Heart left ventricle (tissue), 16 donors: ENCODE measurements around the gene DIP2C. TPM values are rescaled to one million over a fixed set of nuclear protein-coding genes. Genes with fewer than 3 reads are reported as not detected.
"Not testable (repeated sequence)": the region's sequence is repeated elsewhere in the genome, so short reads cannot be mapped to it uniquely, and the experiment has no call there.

Experiments used
- ATAC-seq, 4 donors: fragments of 200-7000 bp; cut with Tn5 transposase; one replicate each; pipeline ENCODE4 v1.9.1; 2020 to 2022; ENCODE audit warnings: moderate library complexity in 4 of 4, mild to moderate bottlenecking in 3 of 4, moderate number of reproducible peaks in 1 of 4
- DNase-seq, 5 donors: peaks; one replicate each; pipeline ENCODE4 v3.0.0-alpha.2; 2020
- H3K27ac ChIP-seq, 12 donors: fragments of 200-600 bp; sonication (generic) in 4 of 12; one replicate each; pipeline versions ENCODE4 v1.5.0 to v1.8.0; 2016 to 2022; ENCODE audit warnings: mild to moderate bottlenecking in 2 of 12
- H3K27me3 ChIP-seq, 9 donors: fragments of 200-600 bp; sonication (generic) in 2 of 9; one replicate each; pipeline versions ENCODE4 v1.5.1 to v1.8.0; 2016 to 2022; ENCODE audit warnings: mild to moderate bottlenecking in 3 of 9
- H3K36me3 ChIP-seq, 9 donors: fragments of 200-600 bp; sonication (generic) in 2 of 9; one replicate each; pipeline versions ENCODE4 v1.5.0 to v1.8.0; 2018 to 2022; ENCODE audit warnings: mild to moderate bottlenecking in 2 of 9
- H3K4me1 ChIP-seq, 12 donors: fragments of 200-600 bp; sonication (generic) in 4 of 12; one replicate each; pipeline versions ENCODE4 v1.5.0 to v1.8.0; 2016 to 2022; ENCODE audit warnings: mild to moderate bottlenecking in 3 of 12
- H3K4me3 ChIP-seq, 12 donors: fragments of 200-600 bp; sonication (generic) in 4 of 12; one replicate each; pipeline versions ENCODE4 v1.5.0 to v1.8.0; 2017 to 2022; ENCODE audit warnings: mild to moderate bottlenecking in 9 of 12, moderate library complexity in 4 of 12
- H3K9me3 ChIP-seq, 12 donors: fragments of 200-600 bp; sonication (generic) in 4 of 12; one replicate each; pipeline versions ENCODE4 v1.5.0 to v1.8.0; 2016 to 2022; ENCODE audit warnings: mild to moderate bottlenecking in 1 of 12
- POLR2A ChIP-seq, 2 donors: fragments of 450-650 bp; IDR thresholded peaks; one replicate each; pipeline ENCODE4 v1.6.1; 2017; ENCODE audit warnings: antibody characterized with exemption in 2 of 2, mild to moderate bottlenecking in 2 of 2, moderate library complexity in 2 of 2
- WGBS, 4 donors: extraction: QIAGEN DNeasy Blood & Tissue Kit in 2 of 4; methylation state at CpG; one replicate each; pipeline versions ENCODE4 v1.1.5 to v1.1.7; 2013 to 2018; 5-methylcytosine and 5-hydroxymethylcytosine counted together
- intact Hi-C, 10 donors: fragments of 100-400 bp; cut with DNase I; formaldehyde crosslinking; loops; one replicate each; pipeline versions ENCODE4 v1.11.1 to v1.14.2; 2022
- polyA plus RNA-seq, 2 donors: library from polyadenylated mRNA; stranded (reverse); fragments of 200-250 nt; gene quantifications; one replicate each; pipeline ENCODE4 v1.2.3, GENCODE V29; 2013
- total RNA-seq, 9 donors: library from RNA; depleted of rRNA in 2 of 9; stranded (reverse); fragments of >200 nt in 2 of 9; fragmentation: NEBNext Ultra II Directional in 3 of 9; extraction: Animal tissue kit (Norgen Biotek cat#: 25700) in 3 of 9; gene quantifications; one replicate each; pipeline versions ENCODE4 v1.1.0 to v1.2.4, GENCODE V29; 2016 to 2023
- TF ChIP-seq, protein P1 (sequence below), 12 donors: fragments of 200-600 bp; sonication (generic) in 4 of 12; IDR thresholded peaks; one replicate each; pipeline versions ENCODE4 v1.5.0 to v1.8.0; 2018 to 2022; ENCODE audit warnings: antibody characterized with exemption in 12 of 12, mild to moderate bottlenecking in 5 of 12
- donor health status: ischemic (EF 13 %, LVEDD 7.1; RV severe dilation, severe dysfunction).
- donor health status: healthy with polysubstance abuse.
- donor health status: DM: no; HTN: yes; CAD: no.
- donor health status: DM: no; HTN: no; CAD: no.
- donor health status: ischemic (EF 25% LVEDD 6.9; RV normal size, moderate dysfunction).
- donor health status: ischemic (EF 25% LVEDD 5.7; RV mildly dilated, moderate dysfunction).
- donor health status: healthy.
- donor health status: DM: yes; HTN: yes; CAD: no.
- donor health status: ischemic (EF 35%, LVEDD 5.7; RV mildly dilated, moderate dysfunction).
- donor health status: nonischemic (EF 11% LVEDD 7.7; RV severe dilation, severe dysfunction).
- donor health status: DM: yes; HTN: yes; CAD: no.
- donor health status: PGD.
- donor health status: ischemic (EF 29% LVEDD 5.4; RV normal size, mild dysfunction).
- donor health status: nonischemic (EF 23%, LVEDD 6.1; RV moderate dilation, normal function).

Gene DIP2C
- total and polyA plus RNA-seq, 11 donors = 7.4 to 43.1 (median 28.5) TPM

- peak overlapping the region in 1 of 12 donors; percentile 30 for H3K27ac ChIP-seq
- no peak overlapping the region for H3K4me3 ChIP-seq
- no peaks in the 10 kb centered on the region for H3K9me3 ChIP-seq
- no peaks in the 10 kb centered on the region for H3K27me3 ChIP-seq
- peaks cover 3 to 70% (median 36%) of the 10 kb centered on the region in 12 donors for H3K4me1 ChIP-seq
- no peak for TF ChIP-seq POLR2A (IDR thresholded peaks at IDR 0.05)
- TF ChIP-seq, protein P1, sequence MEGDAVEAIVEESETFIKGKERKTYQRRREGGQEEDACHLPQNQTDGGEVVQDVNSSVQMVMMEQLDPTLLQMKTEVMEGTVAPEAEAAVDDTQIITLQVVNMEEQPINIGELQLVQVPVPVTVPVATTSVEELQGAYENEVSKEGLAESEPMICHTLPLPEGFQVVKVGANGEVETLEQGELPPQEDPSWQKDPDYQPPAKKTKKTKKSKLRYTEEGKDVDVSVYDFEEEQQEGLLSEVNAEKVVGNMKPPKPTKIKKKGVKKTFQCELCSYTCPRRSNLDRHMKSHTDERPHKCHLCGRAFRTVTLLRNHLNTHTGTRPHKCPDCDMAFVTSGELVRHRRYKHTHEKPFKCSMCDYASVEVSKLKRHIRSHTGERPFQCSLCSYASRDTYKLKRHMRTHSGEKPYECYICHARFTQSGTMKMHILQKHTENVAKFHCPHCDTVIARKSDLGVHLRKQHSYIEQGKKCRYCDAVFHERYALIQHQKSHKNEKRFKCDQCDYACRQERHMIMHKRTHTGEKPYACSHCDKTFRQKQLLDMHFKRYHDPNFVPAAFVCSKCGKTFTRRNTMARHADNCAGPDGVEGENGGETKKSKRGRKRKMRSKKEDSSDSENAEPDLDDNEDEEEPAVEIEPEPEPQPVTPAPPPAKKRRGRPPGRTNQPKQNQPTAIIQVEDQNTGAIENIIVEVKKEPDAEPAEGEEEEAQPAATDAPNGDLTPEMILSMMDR (IDR thresholded peaks at IDR 0.05) = no peak
- H3K36me3 ChIP-seq = no peaks in the 10 kb centered on the region
- no peak for DNase-seq
- WGBS, 4 donors = 0 to 79% (median 69%) methylated on average over 1 to 5 of the region's 5 CpGs
- intact Hi-C loops = no loop called here
- ATAC-seq = no peak
These were observed 32.6 kb downstream of the DIP2C start for GRCh38 chr10:656883-657282.

GRCh38 chr10:655184-655583 is 34.3 kb downstream of the DIP2C start:
- Histone ChIP-seq H3K4me1 (peaks cover 3 to 70% (median 36%) of the 10 kb centered on the region in 12 donors), H3K4me3 (no peak overlapping the region), H3K27ac (peak overlapping the region in 1 of 12 donors; percentile 89), H3K27me3 (no peaks in the 10 kb centered on the region), H3K9me3 (no peaks in the 10 kb centered on the region), H3K36me3 (no peaks in the 10 kb centered on the region)
- intact Hi-C loops = no loop called here
- TF ChIP-seq, protein P1 (IDR thresholded peaks at IDR 0.05) = no peak
- TF ChIP-seq POLR2A (IDR thresholded peaks at IDR 0.05) = no peak
- no peak for ATAC-seq
- 92 to 97% (median 96%) methylated on average over 8 of the region's 8 CpGs for WGBS, 4 donors
- no peak for DNase-seq

DNA sequence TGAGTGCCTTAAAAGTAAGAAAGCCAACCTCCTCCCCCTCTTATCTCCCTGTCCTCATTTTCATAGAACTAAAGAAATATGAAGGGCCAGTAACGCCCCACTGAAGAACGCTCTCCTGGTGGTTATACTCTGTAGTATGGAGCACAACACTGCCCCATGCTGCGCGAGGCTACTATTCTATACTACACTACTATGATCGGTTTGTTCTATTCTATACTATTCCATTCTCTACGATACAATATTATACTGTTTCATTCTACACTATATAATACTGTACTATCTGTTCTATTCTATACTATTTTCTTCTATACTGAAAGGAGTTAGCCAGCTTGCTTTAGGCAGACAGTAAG is 34.8 kb downstream of the DIP2C start:
- Histone ChIP-seq H3K36me3 (no peaks in the 10 kb centered on the region), H3K4me3 (no peak overlapping the region), H3K4me1 (peaks cover 0 to 72% (median 38%) of the 10 kb centered on the region in 12 donors), H3K9me3 (no peaks in the 10 kb centered on the region), H3K27ac (peak overlapping the region in 4 of 12 donors; percentile 2 to 89 (median 21)), H3K27me3 (no peaks in the 10 kb centered on the region)
- intact Hi-C loops = no loop called here
- DNase-seq (no peak), ATAC-seq (no peak)
- 84 to 89% (median 88%) methylated on average over 6 of the region's 6 CpGs for WGBS, 4 donors
- TF ChIP-seq, protein P1 (IDR thresholded peaks at IDR 0.05) = no peak
- TF ChIP-seq POLR2A (IDR thresholded peaks at IDR 0.05) = no peak

DNA sequence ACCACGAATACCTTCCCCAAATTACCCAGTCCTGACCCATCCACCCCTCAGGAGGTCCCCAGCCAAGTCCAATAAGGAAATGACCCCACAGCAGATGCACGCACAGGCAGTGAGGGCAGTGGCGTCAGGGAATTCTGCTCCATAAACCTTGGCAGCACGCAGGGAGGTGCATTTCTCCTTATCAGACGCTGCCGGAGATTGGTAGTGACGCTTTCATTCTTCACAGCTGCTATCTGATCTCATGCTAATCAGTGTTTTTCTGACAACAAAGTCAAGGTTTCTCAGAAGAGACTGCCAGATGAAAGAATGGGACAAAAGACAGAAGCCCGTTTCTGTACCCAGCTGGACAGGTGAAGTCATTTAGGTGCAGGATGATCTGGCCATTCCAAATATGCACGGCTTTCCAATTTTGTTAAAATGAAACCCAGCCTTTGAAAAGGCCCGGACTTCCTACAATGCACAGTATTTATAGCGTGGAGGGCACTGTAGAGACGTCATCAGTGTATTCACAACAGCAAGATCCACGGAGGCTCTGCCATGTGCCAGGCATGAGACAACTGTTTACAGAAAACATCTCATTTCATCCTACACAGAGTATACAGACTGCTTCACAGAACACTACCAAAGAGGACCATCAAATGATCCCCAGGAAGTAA is 35.3 kb downstream of the DIP2C start:
- peaks cover 0 to 69% (median 36%) of the 10 kb centered on the region in 12 donors for H3K4me1 ChIP-seq

DNA sequence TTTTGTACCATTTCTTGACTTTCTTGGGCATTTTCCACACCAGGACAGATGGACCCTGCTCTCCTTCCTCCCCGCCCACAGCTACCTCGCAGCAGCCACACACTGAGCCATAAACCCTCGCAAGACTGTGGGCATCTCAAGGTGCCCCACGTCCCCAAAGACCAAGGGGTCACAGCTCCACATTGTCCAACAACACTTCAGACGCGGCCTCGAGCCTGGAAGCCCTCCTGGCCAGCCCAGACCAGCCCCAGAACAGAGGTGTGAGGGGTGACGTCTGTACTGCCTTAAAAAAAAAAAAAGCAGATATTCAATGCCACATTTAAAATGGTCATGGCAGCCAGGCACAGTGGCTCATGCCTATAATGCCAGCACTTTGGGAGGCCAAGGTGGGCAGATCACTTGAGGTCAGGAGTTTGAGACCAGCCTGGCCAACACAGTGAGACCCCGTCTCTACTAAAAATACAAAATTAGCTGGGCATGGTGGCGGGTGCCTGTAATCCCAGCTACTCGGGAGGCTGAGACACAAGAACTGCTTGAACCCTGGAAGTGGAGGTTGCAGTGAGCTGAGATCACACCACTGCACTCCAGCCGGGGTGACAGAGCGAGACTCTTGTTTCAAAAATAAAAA is 36.5 kb downstream of the DIP2C start:
- DNase-seq, H3K9me3 ChIP-seq, ATAC-seq, H3K36me3 ChIP-seq, H3K27me3 ChIP-seq, intact Hi-C loops, H3K4me3 ChIP-seq: not testable (repeated sequence)
- Histone ChIP-seq H3K4me1 (peaks cover 0 to 60% (median 32%) of the 10 kb centered on the region in 12 donors), H3K27ac (peak overlapping the region in 2 of 12 donors; percentile 53 to 89)
- WGBS, 4 donors = 88 to 96% (median 94%) methylated on average over 13 of the region's 13 CpGs

More for the DNA sequence above, 35.3 kb downstream of the DIP2C start:
- Histone ChIP-seq H3K36me3 (no peaks in the 10 kb centered on the region), H3K9me3 (no peaks in the 10 kb centered on the region), H3K27ac (peak overlapping the region in 4 of 12 donors; percentile 2 to 89 (median 21)), H3K27me3 (no peaks in the 10 kb centered on the region), H3K4me3 (peak overlapping the region in 1 of 12 donors; percentile 2)
- TF ChIP-seq, protein P1 (IDR thresholded peaks at IDR 0.05) = no peak
- no peak for TF ChIP-seq POLR2A (IDR thresholded peaks at IDR 0.05)
- DNase-seq (no peak), ATAC-seq (peak in 2 of 4 donors; percentile 35 to 49)
- intact Hi-C loops = no loop called here
- 27 to 36% (median 31%) methylated on average over 13 of the region's 13 CpGs for WGBS, 4 donors
